ENCODE results near the gene LRRC31. TPM values are rescaled to one million over a fixed set of nuclear protein-coding genes. Genes with fewer than 3 reads are reported as not detected.

Gene LRRC31
- polyA plus RNA-seq, 3 donors = not detected

GRCh38 chr3:169836942-169837275 is 32.8 kb downstream of the LRRC31 start:
- no peaks in the 10 kb centered on the region for H4K20me1 ChIP-seq (ENCODE audit: insufficient read depth, low read length)
- intact Hi-C loops (cut with micrococcal nuclease) = no loop called here
- H3K9ac ChIP-seq (ENCODE audit: insufficient read depth, low read length, poor library complexity, severe bottlenecking) = no peak overlapping the region
- H3K79me2 ChIP-seq (ENCODE audit: insufficient read depth, low read length) = no peaks in the 10 kb centered on the region
- no peak overlapping the region for H3K27ac ChIP-seq (ENCODE audit: low read depth in 1 of 2, low read length in 2 of 2)
- Mint-ChIP-seq H3K36me3 (no peaks in the 10 kb centered on the region), H3K27me3 (ENCODE audit: low read depth in 3 of 3) (peaks cover 3 to 6% (median 5%) of the 10 kb centered on the region in 3 donors), H3K4me3 (no peak overlapping the region), H3K4me1 (peaks cover 13% of the 10 kb centered on the region), H3K27ac (peak overlapping the region in 1 of 7 donors; percentile 29), H3K9me3 (peaks cover 0 to 2% (median 0%) of the 10 kb centered on the region in 7 donors)
- H2AFZ ChIP-seq (ENCODE audit: insufficient read depth, low read depth, low read length, poor library complexity, severe bottlenecking) = no peak overlapping the region
- DNase-seq = no peak
- 100% methylated on average over 1 of the region's 3 CpGs for WGBS (ENCODE audit: insufficient coverage)
- no peak overlapping the region for H3K4me2 ChIP-seq (replicated peaks; ENCODE audit: extremely low read depth, low read length, poor library complexity, severe bottlenecking)
- no peaks in the 10 kb centered on the region for H3K36me3 ChIP-seq (replicated peaks in 1 of 2; ENCODE audit: control insufficient read depth in 1 of 2, insufficient read depth in 2 of 2, low read length in 2 of 2)
- H3K9me3 ChIP-seq (replicated peaks in 1 of 2; ENCODE audit: control insufficient read depth in 1 of 2, insufficient read depth in 1 of 2, low read length in 2 of 2) = no peaks in the 10 kb centered on the region
- no peak overlapping the region for H3K4me3 ChIP-seq (replicated peaks in 1 of 3; ENCODE audit: low read depth in 2 of 3, low read length in 3 of 3)
- TF ChIP-seq, protein P1, sequence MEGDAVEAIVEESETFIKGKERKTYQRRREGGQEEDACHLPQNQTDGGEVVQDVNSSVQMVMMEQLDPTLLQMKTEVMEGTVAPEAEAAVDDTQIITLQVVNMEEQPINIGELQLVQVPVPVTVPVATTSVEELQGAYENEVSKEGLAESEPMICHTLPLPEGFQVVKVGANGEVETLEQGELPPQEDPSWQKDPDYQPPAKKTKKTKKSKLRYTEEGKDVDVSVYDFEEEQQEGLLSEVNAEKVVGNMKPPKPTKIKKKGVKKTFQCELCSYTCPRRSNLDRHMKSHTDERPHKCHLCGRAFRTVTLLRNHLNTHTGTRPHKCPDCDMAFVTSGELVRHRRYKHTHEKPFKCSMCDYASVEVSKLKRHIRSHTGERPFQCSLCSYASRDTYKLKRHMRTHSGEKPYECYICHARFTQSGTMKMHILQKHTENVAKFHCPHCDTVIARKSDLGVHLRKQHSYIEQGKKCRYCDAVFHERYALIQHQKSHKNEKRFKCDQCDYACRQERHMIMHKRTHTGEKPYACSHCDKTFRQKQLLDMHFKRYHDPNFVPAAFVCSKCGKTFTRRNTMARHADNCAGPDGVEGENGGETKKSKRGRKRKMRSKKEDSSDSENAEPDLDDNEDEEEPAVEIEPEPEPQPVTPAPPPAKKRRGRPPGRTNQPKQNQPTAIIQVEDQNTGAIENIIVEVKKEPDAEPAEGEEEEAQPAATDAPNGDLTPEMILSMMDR (IDR thresholded peaks at IDR 0.05) = no peak
- peaks cover 0 to 3% of the 10 kb centered on the region in 2 donors for H3K4me1 ChIP-seq (ENCODE audit: control insufficient read depth in 1 of 2, insufficient read depth in 2 of 2, low read length in 2 of 2)
- H3K27me3 ChIP-seq (ENCODE audit: control insufficient read depth in 2 of 2, insufficient read depth in 2 of 2, low read length in 2 of 2) = no peaks in the 10 kb centered on the region

GRCh38 chr3:169836078-169836941 is 33.4 kb downstream of the LRRC31 start:
- H2AFZ ChIP-seq (ENCODE audit: insufficient read depth, low read depth, low read length, poor library complexity, severe bottlenecking) = no peak overlapping the region
- TF ChIP-seq, protein P1 (IDR thresholded peaks at IDR 0.05) = no peak
- H3K4me1 ChIP-seq (ENCODE audit: control insufficient read depth in 1 of 2, insufficient read depth in 2 of 2, low read length in 2 of 2) = peaks cover 0 to 3% of the 10 kb centered on the region in 2 donors
- Mint-ChIP-seq H3K36me3 (no peaks in the 10 kb centered on the region), H3K4me3 (no peak overlapping the region), H3K27me3 (ENCODE audit: low read depth in 3 of 3) (peaks cover 2 to 6% (median 3%) of the 10 kb centered on the region in 3 donors), H3K4me1 (peaks cover 13% of the 10 kb centered on the region), H3K27ac (peak overlapping the region in 3 of 7 donors; percentile 3 to 33 (median 7)), H3K9me3 (no peaks in the 10 kb centered on the region)
- no peaks in the 10 kb centered on the region for H3K36me3 ChIP-seq (replicated peaks in 1 of 2; ENCODE audit: control insufficient read depth in 1 of 2, insufficient read depth in 2 of 2, low read length in 2 of 2)
- WGBS (ENCODE audit: insufficient coverage) = 93% methylated on average over 3 of the region's 5 CpGs
- no peaks in the 10 kb centered on the region for H3K79me2 ChIP-seq (ENCODE audit: insufficient read depth, low read length)
- DNase-seq = no peak
- no peak overlapping the region for H3K27ac ChIP-seq (ENCODE audit: low read depth in 1 of 2, low read length in 2 of 2)
- H3K4me3 ChIP-seq (replicated peaks in 1 of 3; ENCODE audit: low read depth in 2 of 3, low read length in 3 of 3) = no peak overlapping the region
- no peaks in the 10 kb centered on the region for H3K9me3 ChIP-seq (replicated peaks in 1 of 2; ENCODE audit: control insufficient read depth in 1 of 2, insufficient read depth in 1 of 2, low read length in 2 of 2)
- H3K4me2 ChIP-seq (replicated peaks; ENCODE audit: extremely low read depth, low read length, poor library complexity, severe bottlenecking) = no peak overlapping the region
- intact Hi-C loops (cut with micrococcal nuclease) = no loop called here
- H3K27me3 ChIP-seq (ENCODE audit: control insufficient read depth in 2 of 2, insufficient read depth in 2 of 2, low read length in 2 of 2) = no peaks in the 10 kb centered on the region
- no peak overlapping the region for H3K9ac ChIP-seq (ENCODE audit: insufficient read depth, low read length, poor library complexity, severe bottlenecking)
- no peaks in the 10 kb centered on the region for H4K20me1 ChIP-seq (ENCODE audit: insufficient read depth, low read length)
